Measurements from ENCODE around the gene NPHP3. TPM values are rescaled to one million over a fixed set of nuclear protein-coding genes. Genes with fewer than 3 reads are reported as not detected.
A peak's percentile ranks its signal among the peaks of the same experiment; 100 is the strongest.
"Not testable (repeated sequence)": the region's sequence is repeated elsewhere in the genome, so short reads cannot be mapped to it uniquely, and the experiment has no call there.

NPHP3 gene
- total RNA-seq, 1 donor from 2014 or later = 28.0 TPM

- peak; percentile 60 for DNase-seq (ENCODE audit: low read depth)
Observed at GRCh38 chr3:132641837-132642538, 80.2 kb downstream of the NPHP3 start.

GRCh38 chr3:132641427-132641826 lies 80.8 kb downstream of the NPHP3 start:
- DNase-seq (ENCODE audit: low read depth) = not testable (repeated sequence)

DNA sequence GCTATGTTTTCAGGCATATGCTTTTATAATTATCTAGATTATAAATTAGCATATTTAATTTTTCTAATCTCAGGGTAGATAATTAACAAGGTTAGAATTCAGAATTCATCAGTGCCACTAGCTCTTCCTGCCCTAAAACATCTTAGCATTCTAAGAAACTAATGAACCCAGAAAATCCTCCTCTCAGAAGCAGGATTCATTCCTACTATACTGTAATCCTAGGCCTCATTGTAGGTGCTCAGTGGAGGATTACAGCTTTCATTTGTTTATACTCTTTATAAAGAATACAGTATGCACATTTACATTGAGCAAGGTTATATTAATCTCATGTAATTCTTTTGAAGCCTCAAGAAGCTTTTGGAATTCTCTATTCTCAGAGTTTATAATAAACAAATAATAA lies 83.5 kb downstream of the NPHP3 start:
- peak; percentile 65 for DNase-seq (ENCODE audit: low read depth)

GRCh38 chr3:132637590-132637989 lies 84.6 kb downstream of the NPHP3 start:
- peak; percentile 86 for DNase-seq (ENCODE audit: low read depth)

DNA sequence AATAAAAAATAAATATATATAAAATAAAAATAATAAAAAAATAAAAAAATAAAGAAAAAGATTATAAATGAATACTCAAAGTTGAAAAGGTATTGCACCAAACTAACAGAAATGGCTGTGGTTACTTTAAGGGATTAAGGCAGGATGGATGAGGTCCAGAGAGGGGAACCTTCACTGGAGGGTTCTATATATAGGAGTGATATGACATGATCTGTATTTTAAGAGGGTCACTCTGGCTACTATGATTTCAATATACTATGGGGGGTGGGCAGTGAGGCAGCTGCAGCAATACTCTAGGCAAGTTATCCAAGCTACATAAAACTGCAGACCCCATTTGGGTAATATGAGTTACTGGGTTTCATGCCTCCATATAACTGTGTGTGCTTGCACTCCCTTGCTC lies 87.2 kb downstream of the NPHP3 start:
- DNase-seq (ENCODE audit: low read depth) = no peak

Other genes with a start within 250 kb of the NPHP3 start
- gene ACKR4, start 125.1 kb downstream of the NPHP3 start, total RNA-seq = 0.85 and 0.87 TPM in 2 replicates
- gene ACAD11, start 62.6 kb downstream of the NPHP3 start, total RNA-seq = 34.6 and 81.0 TPM in 2 replicates
- 20.3 and 43.2 TPM in 2 replicates for gene UBA5, start 62.1 kb downstream of the NPHP3 start, total RNA-seq